Measurements from ENCODE around the gene TSPAN14. TPM values are rescaled to one million over a fixed set of nuclear protein-coding genes. Genes with fewer than 3 reads are reported as not detected.

TSPAN14 gene
- total RNA-seq, 1 experiment from 2014 or later = 46.8 TPM

GRCh38 chr10:80501913-80502521 lies 47.9 kb downstream of the TSPAN14 start:
- Histone ChIP-seq H2BK12ac (ENCODE audit: insufficient read length, low read depth, low read length) (no peak overlapping the region), H2AFZ (ENCODE audit: low read length) (no peak overlapping the region), H4K20me1 (ENCODE audit: control insufficient read depth, insufficient read depth, insufficient read length) (no peaks in the 10 kb centered on the region), H2BK15ac (ENCODE audit: low read depth, low read length) (no peak overlapping the region), H3K18ac (ENCODE audit: insufficient read length, low read depth, low read length) (no peak overlapping the region), H2BK20ac (ENCODE audit: low read depth, low read length, poor library complexity, severe bottlenecking) (no peak overlapping the region), H4K8ac (replicated peaks; ENCODE audit: insufficient read length, low read depth, low read length) (no peak overlapping the region), H3K9ac (ENCODE audit: extremely low read depth, insufficient read length, low read length) (no peak overlapping the region), H4K91ac (ENCODE audit: insufficient read length, low read depth, low read length) (no peak overlapping the region), H2BK120ac (ENCODE audit: low read depth, low read length, poor library complexity, severe bottlenecking) (no peak overlapping the region), H3K23me2 (ENCODE audit: insufficient read length, low read depth, low read length, poor library complexity, severe bottlenecking) (no peaks in the 10 kb centered on the region), H3K79me2 (ENCODE audit: insufficient read depth, low read length) (no peaks in the 10 kb centered on the region), H2AK5ac (ENCODE audit: insufficient read length, low read length) (no peak overlapping the region), H3K4ac (ENCODE audit: low read depth, low read length) (no peak overlapping the region), H3K23ac (ENCODE audit: insufficient read length, low read depth, low read length) (no peak overlapping the region), H2BK5ac (ENCODE audit: insufficient read length, low read length) (no peak overlapping the region), H3K9me3 (ENCODE audit: control insufficient read depth, low read depth, low read length) (no peaks in the 10 kb centered on the region), H3K14ac (ENCODE audit: insufficient read depth, low read length) (no peak overlapping the region), H3K4me1 (ENCODE audit: insufficient read depth, low read length) (peaks cover 4% of the 10 kb centered on the region; the same call in 1 of the 2 replicates), H3K27me3 (ENCODE audit: insufficient read depth, low read length) (no peaks in the 10 kb centered on the region), H4K5ac (ENCODE audit: insufficient read length, low read depth, low read length) (no peak overlapping the region), H3K27ac (ENCODE audit: insufficient read length, low read depth, low read length) (no peak overlapping the region), H3T11ph (ENCODE audit: low read length) (no peak overlapping the region), H3K79me1 (ENCODE audit: insufficient read depth, low read depth, low read length, poor library complexity, severe bottlenecking) (no peaks in the 10 kb centered on the region), H3K56ac (ENCODE audit: insufficient read length, low read depth, low read length) (no peak overlapping the region), H3K4me2 (ENCODE audit: insufficient read depth, insufficient read length, low read length) (no peak overlapping the region)
- Mint-ChIP-seq H3K27ac (peak overlapping the region in 2 of 3 experiments; percentile 11 to 38; a peak in 1 of 7 replicates), H3K4me1 (peaks cover 56 to 72% of the 10 kb centered on the region in 2 experiments), H3K27me3 (ENCODE audit: low read depth) (no peaks in the 10 kb centered on the region), H3K36me3 (ENCODE audit: insufficient read depth in 1 of 3, low read depth in 3 of 3) (peaks cover 4% of the 10 kb centered on the region in 3 experiments; a peak in 4 of 7 replicates), H3K4me3 (no peak overlapping the region), H3K9me3 (no peaks in the 10 kb centered on the region)
- no CpG with 5 or more reads among the region's 13 CpGs for WGBS (ENCODE audit: extremely low coverage, insufficient read length, low lambda C conversion rate)
- no peak for TF ChIP-seq CTCF (conservative IDR thresholded peaks at IDR 0.05)
- DNase-seq = no peak
